ENCODE measurements around the gene ACYP2.

ACYP2 gene

DNA sequence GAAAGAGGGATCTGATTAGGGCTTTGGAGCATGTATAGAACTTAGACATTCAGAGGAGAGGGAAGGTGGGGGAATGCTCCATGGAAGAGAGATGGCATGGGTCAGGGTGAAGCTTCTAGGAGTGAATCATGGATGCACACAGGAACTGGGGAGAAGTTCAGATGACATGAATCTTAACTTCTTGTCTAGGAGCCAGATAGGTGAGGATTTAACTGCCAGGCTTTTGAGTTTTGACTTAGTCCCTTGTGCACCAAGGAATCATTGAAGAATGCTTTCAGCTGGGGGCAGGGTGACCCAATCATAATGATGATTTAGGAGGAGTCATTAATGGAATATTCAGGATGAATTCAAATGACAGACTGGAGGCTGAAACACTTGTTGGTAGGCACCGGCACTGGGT lies 48.7 kb downstream of the ACYP2 start:
- DNase-seq = no peak

DNA sequence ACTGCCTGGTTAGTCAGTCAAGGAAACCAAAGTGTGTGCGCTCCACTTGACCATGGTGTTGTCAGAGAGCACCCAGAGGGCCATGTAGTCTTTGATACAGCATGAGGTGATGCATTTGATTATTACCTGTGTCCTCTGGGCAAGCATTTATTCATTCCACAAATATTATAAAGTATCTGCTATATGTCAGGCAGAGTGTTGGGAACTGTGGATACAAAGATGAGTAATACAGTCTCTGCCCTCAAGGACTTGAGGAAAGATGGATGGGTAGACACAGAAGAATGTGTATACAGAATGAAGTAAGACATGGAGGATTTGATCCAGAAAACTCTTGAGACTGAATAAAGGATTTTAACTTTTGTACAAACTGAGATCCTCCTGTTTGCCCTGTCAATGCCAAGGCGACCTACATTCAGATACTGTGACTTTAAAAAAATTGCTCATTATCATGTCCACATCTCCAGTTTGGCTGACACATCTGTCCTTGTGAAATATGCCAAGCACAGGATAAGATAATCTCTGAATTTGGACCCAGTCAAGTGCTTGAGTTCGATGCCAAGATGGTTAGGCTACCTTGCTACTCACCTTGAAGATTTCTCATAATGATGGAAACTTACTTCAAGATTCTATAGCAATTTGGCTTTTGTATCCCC lies 50.8 kb downstream of the ACYP2 start:
- no peak for DNase-seq

DNA sequence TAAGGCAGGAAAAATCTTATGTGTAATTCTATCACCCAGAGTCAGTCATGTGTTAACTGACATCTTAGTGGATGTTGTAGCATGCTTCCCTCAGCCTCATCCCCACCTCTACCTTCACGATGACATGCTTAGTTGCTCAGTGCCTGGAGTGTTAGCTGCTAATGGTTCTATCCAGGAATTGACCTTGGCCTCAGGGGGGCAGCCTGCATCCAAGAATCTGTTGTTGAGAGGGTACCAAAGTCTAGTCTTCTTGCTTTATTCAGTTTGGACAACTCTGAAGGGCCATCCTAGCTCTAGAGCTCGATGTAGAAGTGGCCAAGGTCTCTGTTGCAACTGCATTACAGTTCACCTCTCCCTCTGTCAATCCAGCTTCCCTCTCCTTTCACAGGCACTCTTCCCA lies 61.2 kb downstream of the ACYP2 start:
- no peak for DNase-seq

DNA sequence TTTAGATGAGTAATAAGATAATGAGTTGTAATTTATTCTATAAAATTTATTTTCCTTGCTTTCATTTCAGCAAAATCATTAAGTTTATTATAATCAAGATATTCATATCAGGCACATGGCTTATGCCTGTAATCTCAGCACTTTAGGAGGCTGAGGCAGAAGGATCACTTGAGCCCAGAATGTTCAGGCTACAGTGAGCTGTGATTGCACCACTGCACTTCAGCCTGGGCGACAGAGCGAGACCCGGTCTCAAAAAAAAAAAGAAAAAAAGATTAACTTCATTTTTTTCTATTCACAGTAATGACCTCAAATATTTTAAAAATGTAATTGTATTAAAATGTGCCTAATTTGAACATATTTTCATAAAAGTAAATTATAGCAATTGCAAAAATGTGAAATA lies 67.9 kb downstream of the ACYP2 start:
- DNase-seq = no peak

DNA sequence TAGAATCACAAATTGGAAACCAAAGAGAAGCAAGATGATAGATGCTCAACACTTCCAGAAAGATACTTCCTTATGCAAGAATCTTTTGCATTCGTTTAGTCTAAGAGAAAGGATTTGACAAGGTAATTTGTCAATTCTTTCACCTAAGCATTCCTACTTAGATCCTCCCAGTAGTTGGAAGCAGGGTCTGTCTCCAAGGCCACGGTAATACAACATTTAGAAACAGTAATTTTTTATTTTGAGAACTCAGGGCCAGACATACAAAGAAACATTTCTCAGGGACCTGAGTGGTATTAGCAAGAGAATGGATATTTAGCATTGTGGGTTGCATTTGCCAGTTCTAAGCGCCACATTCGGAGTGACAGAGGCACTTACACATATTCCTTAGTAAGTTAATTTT lies 68.6 kb downstream of the ACYP2 start:
- DNase-seq = no peak

DNA sequence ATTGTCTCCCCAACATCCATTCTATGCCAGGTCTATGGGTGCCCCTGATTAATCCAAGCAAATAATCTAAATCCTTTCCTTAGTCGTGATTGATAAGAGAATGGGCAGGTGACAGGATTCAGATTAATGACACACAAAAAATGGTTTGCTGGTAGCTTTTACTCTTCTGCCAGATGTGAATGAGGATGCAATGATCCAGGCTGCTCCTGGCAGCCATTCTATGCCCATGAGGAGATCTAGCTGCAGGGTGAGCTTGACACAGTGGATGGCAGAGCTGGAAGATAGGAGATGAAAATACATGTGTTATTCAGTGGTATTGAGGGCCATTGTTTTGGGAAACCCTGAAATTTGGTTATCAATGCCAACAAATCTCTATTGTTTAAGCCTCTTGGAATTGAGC lies 69.7 kb downstream of the ACYP2 start:
- DNase-seq = no peak

DNA sequence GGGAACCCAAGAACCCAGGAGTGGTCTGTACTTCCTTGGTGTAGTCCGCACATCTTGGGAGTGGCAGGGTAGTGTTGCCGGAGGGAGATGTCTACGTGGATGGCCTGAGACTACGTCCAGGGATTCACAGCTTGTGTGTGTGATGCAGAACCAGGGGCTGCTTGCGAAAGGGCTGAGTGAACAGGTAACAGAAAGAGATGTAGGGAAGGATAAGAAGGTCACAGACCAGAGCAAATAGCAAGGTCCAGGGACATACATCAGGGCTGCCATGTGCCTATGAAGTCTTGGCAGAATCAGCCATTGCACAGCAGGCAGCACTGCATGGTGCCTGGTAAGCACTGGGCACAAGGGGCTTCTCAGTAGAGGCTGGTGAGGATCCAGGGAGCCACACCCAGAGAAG lies 71.9 kb downstream of the ACYP2 start:
- DNase-seq = no peak

DNA sequence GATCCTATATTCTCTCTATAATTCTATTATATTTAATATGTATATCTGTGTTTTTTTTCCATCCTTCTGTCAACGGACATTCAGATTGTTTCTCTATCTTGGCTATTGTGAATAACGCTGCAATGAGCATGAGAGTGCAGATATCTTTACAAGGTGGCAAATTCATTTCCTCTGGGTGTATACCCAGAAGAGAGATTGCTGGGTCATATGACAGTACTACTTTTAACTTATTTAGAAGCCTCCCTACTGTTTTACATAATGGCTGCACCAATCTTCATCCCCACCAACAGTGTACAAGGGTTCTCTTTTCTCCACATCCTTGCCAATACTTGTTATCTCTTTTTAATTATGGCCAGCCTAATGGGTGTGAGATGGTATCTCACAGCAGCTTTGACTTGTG lies 74.1 kb downstream of the ACYP2 start:
- no peak for DNase-seq

DNA sequence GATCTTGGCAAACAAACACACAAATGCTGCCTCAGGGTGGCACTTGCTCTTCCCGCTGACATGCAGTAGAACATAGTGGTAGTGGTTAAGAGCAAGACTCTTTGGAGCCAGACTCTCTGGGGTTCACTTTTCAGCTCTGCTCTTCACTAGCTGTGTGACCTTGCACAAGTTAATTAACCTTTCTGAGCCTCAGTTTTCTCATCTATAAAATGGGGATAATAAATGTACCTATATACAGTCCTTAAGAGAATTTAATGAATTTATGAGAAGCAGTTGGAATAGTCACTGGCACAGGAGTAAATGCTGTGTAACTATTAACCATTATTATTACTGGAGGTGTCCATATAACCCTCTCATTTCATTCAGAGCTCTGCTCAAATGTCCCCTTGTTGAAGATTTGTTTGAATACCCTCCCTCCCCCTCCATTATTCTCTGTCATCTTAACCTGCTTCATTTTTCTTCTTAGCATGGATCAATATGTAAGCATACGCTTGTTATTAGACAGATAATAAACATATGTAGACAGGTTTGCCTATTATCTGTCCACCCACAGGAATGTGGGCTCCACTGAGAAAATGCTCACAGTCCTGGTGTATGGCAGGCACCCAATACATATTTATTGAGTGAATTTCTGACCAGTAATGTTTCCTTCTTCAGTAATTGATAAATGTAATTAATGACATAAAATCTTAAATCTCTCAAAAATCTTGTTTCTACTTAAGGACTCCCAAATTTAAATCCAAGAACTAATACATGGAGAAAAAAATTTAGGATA lies 76.1 kb downstream of the ACYP2 start:
- DNase-seq = no peak

DNA sequence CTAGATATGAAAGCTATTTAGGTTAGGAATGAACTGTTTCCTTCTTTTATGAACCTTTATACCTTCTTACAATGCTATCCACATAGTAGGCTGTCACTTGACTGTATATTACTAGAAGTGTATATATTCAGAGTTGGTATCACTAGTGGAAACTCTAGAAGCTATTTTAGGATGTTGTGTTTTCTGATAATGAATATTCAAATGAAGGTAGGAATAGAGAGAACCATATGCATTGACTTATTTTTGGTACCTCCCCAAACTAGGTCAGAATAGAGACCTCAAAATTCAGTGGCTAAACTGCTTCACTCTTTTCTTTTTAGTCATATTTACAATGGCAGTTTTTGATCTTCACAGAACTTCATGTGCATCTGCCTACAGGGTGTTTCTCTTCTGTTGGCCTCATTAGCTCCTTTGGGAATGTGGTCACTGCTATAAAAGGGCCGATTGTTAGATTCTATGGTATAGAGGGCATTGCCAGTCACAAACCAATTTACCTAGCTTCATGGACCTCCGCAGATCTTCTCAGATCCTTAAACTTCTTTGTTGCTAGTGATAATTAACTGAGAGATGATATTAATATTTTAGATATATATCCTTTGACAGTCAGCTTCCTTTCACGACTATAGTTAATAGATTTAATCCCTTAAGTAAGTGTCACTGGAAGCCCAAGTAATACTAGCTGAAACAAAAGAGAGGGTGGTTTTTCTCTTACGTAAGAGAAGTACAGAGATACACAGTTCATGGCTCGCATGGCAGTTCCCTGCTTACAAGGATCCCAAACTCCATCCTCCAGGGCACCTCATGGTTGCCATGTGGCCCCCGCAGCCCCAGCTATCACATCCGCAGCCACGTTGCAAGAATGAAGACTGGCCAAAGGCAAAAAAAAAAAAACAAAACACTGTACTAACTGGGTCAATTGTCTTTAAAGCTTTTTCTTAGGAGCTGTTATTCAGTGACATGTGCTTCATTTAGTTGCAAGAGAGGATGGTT lies 79.6 kb downstream of the ACYP2 start:
- DNase-seq = no peak

DNA sequence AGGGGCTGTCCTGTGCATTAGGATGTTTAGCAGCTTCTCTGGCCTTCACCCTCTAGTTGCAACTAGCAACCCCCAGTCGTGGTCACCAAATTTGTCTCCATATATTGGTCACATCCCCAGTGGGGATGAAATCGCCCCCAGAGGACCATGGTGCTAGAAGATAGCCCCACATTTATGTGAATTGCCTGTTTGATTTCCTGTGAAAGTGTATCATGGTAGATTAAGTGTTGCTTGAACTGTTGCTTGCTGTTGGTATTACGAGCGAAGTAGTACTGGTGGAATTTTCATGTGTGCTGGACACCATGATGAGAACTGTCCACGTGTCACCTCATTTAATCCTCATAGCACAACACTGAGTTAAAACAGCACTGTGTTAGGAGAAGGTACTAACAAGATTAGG lies 81.2 kb downstream of the ACYP2 start:
- no peak for DNase-seq

DNA sequence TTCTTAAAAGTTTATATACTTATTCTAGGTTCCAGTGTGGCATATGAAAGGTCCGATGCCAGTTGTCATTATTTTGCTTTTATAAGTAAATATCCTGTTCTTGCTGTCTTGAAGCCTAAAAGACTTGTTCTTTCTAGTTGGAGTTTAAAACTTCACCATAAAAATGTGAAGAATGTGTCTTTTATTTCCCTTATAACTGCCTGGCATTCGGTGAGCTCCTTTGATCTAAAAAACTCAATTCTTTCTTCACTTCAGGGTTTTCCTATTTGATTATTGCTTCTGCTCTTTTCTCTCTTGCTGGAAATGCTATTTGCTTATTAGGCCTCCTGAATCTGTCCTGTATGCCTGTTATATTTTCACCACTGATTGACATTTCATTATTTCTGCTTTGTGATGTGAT lies 89.1 kb downstream of the ACYP2 start:
- DNase-seq = no peak

DNA sequence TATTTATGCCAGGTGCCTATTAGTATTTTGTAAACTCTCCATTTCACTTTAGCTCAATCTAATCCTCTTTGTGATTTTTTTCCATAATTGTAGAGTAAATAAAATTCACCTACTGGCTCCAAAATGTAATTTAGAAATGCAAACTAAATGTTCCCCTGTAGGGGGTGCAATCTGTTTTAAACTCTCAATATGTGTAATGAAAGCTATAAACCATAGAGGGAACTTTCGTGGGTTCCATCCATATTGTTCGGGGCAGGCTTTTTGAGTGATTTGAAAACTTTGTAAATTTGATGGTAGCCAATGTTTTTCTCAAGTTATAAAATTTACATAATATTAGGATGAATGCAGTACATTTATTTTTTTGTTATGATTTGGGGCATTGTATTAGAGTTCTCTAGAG lies 91.2 kb downstream of the ACYP2 start:
- DNase-seq = peak; percentile 10

DNA sequence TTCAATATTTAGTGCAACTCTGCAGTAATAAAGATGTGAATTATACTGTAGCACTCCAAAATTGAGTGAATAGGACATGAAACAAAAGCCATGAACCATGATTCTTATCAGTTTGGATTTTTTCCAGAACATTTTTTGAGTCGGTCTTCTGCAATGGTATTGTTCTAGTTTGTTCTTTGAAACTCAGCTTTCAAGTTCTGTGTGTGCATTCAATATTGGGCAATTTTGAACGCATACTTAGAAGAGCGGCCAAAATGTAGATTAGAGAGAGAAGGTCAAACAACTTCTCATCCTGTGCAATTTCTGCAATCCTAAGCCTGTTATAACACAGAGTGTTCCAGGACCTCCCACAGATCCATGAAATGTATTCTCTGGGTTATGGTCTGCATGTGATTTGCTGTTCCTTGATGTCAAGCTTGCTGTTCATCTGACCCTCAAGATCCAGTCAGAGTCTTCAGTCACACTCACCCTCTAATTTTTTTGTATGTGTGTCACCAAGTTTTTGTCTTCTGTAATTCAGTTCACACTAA lies 92.3 kb downstream of the ACYP2 start:
- no peak for DNase-seq

DNA sequence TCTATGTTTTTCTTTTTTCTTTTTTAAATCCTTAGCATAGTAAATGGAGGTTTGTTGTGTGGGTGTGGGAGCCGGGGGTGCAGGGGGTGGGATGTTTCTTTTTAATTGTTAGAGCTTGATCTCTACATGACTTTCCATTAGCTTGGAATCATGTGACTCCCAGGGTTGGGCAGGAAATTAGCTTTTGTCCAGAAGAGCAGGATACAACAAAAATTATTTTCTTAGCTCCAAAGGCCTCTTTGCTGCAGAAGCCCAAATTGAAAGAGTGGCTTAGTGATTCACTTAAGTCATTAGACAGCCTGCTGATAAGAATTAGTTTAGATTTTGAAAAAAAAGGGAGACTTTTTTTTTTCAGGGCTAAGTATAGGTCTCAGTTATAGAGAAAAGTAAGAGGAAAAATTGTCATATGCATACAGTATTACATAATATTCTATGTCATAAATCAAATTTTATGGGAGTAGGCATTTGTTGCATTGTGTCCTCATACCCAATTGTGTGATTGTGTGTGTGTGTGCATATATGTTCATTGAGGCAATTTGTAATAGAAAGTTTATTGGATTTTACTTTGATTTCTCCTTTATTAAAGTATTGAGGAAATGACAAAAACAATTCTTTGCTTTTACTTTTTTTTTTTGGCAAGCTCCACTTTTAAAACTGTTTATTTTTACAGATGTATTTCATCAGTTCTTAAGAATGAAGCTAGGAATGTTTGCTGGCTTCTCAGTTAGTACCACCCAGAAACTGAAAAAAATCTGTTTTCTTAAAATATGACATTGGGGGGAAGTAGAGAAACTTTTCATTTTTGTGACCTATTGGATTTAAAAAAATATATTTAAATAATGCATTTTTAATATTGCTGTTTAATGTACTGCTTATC lies 93.2 kb downstream of the ACYP2 start:
- DNase-seq = no peak

DNA sequence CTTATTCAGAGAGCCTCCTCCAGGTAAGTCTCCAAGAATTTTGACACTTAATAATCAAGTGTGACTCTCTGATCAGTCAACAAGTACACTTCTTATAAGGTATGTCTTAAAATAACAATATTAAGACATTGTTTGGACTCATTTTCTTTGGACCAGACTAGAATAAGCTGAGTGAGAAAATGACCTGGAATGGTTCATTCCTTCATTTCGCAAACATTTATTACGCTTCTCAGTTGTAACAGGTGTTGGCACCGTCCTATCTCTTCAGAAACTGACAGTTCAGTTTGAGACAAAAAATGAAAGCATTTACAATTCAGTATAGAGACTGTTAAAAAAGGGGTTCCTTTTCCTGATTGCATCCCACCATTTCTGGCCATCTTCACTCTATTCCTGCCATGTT lies 94.0 kb downstream of the ACYP2 start:
- no peak for DNase-seq

DNA sequence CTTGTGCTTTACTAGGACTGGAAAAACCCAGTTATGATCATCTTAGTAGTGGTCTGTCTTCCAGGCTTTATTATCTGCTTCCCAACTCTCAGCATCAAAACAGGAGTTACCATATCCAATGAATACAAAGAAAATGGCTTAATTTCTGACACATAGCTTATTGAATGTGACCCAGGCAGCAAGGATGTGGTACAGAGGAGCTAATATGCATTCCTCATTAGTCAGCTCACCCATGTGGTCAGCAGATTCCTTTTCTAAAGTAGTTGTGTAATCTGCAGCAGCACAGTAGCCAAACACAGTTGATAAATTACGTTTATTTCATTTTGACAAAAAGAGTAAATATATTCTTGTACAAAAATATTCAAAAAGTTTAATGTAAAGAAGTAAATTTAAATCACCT lies 97.0 kb downstream of the ACYP2 start:
- DNase-seq = no peak

DNA sequence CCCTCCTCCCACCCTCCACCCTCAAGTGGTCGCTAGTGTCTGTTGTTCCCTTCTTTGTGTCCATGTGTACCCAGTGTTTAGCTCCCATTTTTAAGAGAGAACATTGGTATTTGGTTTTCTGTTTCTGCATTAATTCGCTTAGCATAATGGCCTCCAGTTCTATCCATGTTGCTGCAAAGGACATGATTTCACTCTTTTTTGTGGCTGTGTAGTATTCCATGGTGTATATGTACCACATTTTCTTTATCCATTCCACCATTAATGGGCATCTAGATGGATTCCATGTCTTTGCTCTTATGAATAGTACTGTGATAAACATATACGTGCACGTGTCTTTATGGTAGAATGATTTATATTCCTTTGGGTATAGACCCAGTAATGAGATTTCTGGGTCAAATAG lies 97.7 kb downstream of the ACYP2 start:
- no peak for DNase-seq

DNA sequence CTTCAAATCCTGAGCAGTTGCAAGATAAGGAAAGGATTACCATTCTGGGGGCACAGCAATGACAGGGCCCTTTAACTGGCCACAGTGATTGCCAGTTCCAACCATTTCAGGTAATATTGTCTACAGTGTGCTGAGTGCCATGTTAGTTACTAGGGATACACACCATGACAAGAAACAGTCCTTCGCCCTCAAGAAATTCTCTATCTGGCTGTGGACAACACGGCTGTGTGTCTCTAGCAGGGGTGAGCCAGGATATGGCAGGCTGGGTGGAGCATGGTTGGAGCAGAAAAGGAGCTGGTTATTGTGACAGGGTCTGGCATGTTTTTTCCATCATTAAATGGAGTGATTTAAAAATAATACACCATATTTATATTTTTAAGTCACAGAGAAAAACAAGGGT lies 109.6 kb downstream of the ACYP2 start:
- no peak for DNase-seq

DNA sequence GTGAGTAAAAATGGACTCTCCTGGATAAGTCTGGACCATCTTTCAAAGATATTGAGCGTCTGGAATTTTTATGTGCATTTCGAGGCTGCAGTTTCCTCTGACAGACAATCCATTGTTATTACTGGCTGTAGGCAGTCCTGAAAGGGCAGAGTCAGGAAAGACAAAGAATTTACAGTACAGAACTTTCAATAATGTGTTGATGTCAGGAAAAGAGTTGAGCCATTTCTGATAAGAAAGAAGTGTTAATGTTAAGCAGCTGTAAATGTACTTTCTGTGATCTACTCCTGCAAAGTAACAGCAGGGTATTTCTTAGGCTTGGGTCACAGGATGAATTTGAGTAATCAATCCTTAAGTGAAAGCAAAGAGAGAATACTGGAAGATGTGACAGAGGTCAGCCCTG lies 110.8 kb downstream of the ACYP2 start:
- DNase-seq = no peak

DNA sequence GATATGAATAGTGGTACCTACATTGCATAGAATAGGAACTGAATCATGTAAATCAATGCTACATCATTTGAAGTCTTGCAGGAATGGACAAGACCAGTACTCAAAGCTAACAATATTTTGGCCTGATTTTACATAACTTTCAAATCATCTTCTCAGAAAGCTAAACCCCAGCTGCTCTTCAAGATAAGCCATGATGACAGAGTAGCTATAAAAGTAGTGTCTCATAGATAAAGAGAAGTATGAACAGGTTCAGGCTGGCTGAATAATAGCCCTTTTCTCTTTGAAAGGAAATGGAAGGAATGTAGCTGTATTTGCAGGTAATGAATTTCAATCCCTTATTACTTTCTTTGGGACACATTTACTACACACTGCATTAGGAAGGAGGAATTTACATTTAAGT lies 112.4 kb downstream of the ACYP2 start:
- no peak for DNase-seq

DNA sequence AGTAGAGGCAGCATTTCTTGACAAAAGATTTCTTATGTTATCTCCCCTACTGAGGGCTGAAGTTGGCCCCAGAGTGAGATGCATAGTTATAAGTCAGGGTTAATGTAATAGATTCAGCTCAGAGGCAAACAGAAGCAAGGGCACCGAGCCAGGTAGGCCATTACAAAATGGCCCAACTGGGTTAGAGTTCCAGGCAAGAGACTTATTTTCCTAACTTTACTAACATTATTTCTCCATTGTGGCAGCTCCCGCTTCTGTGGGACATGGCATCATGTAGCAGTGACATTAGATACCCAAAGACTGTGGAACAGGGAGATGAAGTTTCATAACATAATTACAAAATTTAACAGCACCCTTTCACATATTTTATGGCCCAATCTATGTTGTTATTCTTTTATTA lies 113.5 kb downstream of the ACYP2 start:
- no peak for DNase-seq

All from NCI-H1092 (cell line).